ENCODE data around the gene APMAP.
"Not testable (repeated sequence)": the region's sequence is repeated elsewhere in the genome, so short reads cannot be mapped to it uniquely, and the experiment has no call there.

Gene APMAP

DNA sequence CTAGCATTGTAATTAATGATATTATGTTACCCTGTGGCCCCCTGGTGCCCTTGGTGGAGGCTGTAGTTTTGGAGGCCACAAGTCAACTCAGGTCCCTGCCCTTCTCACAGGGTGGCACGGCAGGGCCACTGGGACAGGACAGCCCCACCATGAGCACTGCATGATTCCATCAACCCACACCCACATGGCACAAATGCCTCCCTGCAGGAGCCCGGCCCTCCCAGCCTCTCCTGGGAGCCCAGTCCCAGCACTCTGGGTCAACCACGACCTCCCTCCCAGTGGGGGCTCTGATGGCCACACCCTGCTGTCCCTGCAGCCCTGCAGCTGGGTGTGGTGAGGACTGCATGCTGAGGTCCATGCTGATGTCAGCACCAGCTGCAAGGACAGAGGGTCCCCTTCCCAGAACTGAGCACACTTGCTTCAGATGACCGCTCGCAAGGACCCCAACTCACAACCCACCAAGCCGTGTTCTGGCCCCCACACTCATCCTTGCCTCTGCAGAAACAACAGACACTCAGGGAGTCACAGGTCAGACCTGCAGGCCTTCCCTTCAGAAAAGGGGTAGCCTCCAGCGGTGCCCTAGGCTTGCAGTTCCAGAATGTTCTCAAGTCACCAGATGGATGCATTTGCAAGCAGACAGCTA, 59.2 kb downstream of the APMAP start:
- peaks cover 0 to 2% of the 10 kb centered on the region in 2 donors for H3K9me3 Mint-ChIP-seq
- DNase-seq (no peak), ATAC-seq (replicated peaks) (no peak)
- H3K27me3 Mint-ChIP-seq: peaks cover 0 to 4% of the 10 kb centered on the region in 2 donors
- no peak overlapping the region for H3K4me3 Mint-ChIP-seq
- no peak overlapping the region for H3K27ac Mint-ChIP-seq
- H3K36me3 Mint-ChIP-seq: peaks cover 0 to 6% of the 10 kb centered on the region in 2 donors
- peaks cover 6 to 25% of the 10 kb centered on the region in 2 donors for H3K4me1 Mint-ChIP-seq

GRCh38 chr20:24931893-24932292, 60.7 kb downstream of the APMAP start:
- not testable (repeated sequence) for DNase-seq; H3K9me3 Mint-ChIP-seq; H3K4me3 Mint-ChIP-seq; H3K27ac Mint-ChIP-seq; H3K36me3 Mint-ChIP-seq; ATAC-seq (replicated peaks); H3K27me3 Mint-ChIP-seq
- peaks cover 5 to 20% of the 10 kb centered on the region in 2 donors for H3K4me1 Mint-ChIP-seq

DNA sequence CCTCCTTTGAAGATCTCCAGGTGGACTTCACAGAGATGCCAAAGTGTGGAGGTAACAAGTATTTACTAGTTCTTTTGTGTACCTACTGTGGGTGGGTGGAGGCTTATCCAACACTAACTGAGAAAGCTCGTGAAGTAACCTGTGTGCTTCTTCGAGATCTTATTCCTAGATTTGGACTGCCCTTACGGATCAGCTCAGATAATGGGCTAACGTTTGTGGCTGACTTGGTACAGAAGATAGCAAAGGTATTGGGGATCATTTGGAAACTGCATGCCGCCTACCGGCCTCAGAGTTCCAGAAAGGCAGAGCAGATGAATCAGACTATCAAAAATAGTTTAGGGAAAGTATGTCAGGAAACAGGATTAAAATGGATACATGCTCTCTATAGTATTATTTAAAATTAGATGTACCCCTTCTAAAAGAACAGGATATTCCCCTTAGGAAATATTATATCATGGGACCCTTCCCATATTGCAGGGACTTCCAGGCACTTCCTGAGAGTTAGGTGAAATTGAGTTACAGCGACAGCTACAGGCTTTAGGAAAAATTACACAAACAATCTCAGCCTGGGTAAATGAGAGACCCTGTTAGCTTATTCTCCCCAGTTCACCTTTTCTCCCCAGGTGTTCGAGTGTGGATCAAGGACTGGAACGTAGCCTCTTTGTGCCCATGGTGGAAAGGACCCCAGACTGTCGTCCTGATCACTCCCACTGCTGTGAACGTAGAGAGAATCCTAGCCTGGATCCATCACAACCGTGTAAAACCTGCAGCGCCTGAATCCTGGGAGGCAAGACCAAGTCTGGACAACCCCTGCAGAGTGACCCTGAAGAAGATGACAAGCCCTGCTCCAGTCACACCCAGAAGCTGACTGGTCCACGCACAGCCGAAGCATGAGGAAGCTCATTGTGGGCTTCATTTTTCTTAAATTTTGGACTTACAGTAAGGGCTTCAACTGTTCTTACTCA, 61.5 kb downstream of the APMAP start:
- H3K4me1 Mint-ChIP-seq: peaks cover 5 to 20% of the 10 kb centered on the region in 2 donors
- ATAC-seq (replicated peaks); H3K27me3 Mint-ChIP-seq; H3K27ac Mint-ChIP-seq; H3K9me3 Mint-ChIP-seq; H3K4me3 Mint-ChIP-seq; DNase-seq; H3K36me3 Mint-ChIP-seq: not testable (repeated sequence)

GRCh38 chr20:24929867-24930723, 62.5 kb downstream of the APMAP start:
- ATAC-seq (replicated peaks); H3K36me3 Mint-ChIP-seq; H3K27me3 Mint-ChIP-seq; DNase-seq; H3K27ac Mint-ChIP-seq; H3K4me3 Mint-ChIP-seq; H3K9me3 Mint-ChIP-seq: not testable (repeated sequence)
- peaks cover 5 to 20% of the 10 kb centered on the region in 2 donors for H3K4me1 Mint-ChIP-seq

- not testable (repeated sequence) for H3K4me3 Mint-ChIP-seq; H3K9me3 Mint-ChIP-seq; ATAC-seq (replicated peaks); H3K27me3 Mint-ChIP-seq; DNase-seq; H3K27ac Mint-ChIP-seq; H3K36me3 Mint-ChIP-seq
- H3K4me1 Mint-ChIP-seq: peaks cover 5 to 20% of the 10 kb centered on the region in 2 donors
Measured at GRCh38 chr20:24929259-24929658, 63.3 kb downstream of the APMAP start.

GRCh38 chr20:24920706-24921105, 71.8 kb downstream of the APMAP start:
- H3K4me1 Mint-ChIP-seq: peaks cover 8 to 13% of the 10 kb centered on the region in 2 donors
- ATAC-seq (replicated peaks); H3K4me3 Mint-ChIP-seq; DNase-seq; H3K27ac Mint-ChIP-seq; H3K9me3 Mint-ChIP-seq: not testable (repeated sequence)
- H3K36me3 Mint-ChIP-seq: peaks cover 0 to 11% of the 10 kb centered on the region in 2 donors
- H3K27me3 Mint-ChIP-seq: peaks cover 24 to 44% of the 10 kb centered on the region in 2 donors

- not testable (repeated sequence) for H3K9me3 Mint-ChIP-seq; H3K27ac Mint-ChIP-seq; H3K4me3 Mint-ChIP-seq; ATAC-seq (replicated peaks); DNase-seq
- peaks cover 0 to 11% of the 10 kb centered on the region in 2 donors for H3K36me3 Mint-ChIP-seq
- peaks cover 8 to 13% of the 10 kb centered on the region in 2 donors for H3K4me1 Mint-ChIP-seq
- peaks cover 24 to 44% of the 10 kb centered on the region in 2 donors for H3K27me3 Mint-ChIP-seq
Measured at GRCh38 chr20:24919665-24920064, 72.9 kb downstream of the APMAP start.

- peaks cover 0 to 11% of the 10 kb centered on the region in 2 donors for H3K36me3 Mint-ChIP-seq
- H3K9me3 Mint-ChIP-seq: peaks cover 5% of the 10 kb centered on the region in 2 donors
- no peak for DNase-seq
- H3K27me3 Mint-ChIP-seq: peaks cover 24 to 44% of the 10 kb centered on the region in 2 donors
- no peak overlapping the region for H3K27ac Mint-ChIP-seq
- no peak for ATAC-seq (replicated peaks)
- H3K4me1 Mint-ChIP-seq: peaks cover 8 to 13% of the 10 kb centered on the region in 2 donors
- H3K4me3 Mint-ChIP-seq: no peak overlapping the region
Measured at GRCh38 chr20:24918579-24919566, 73.7 kb downstream of the APMAP start.

- peaks cover 29 to 44% of the 10 kb centered on the region in 2 donors for H3K27me3 Mint-ChIP-seq
- H3K9me3 Mint-ChIP-seq: peaks cover 5% of the 10 kb centered on the region in 2 donors
- ATAC-seq (replicated peaks) (peak; percentile 82 to 84), DNase-seq (peak; percentile 23)
- H3K36me3 Mint-ChIP-seq: peaks cover 0 to 10% of the 10 kb centered on the region in 2 donors
- no peak overlapping the region for H3K27ac Mint-ChIP-seq
- H3K4me1 Mint-ChIP-seq: peaks cover 8 to 13% of the 10 kb centered on the region in 2 donors
- no peak overlapping the region for H3K4me3 Mint-ChIP-seq
Measured at GRCh38 chr20:24917797-24918578, 74.6 kb downstream of the APMAP start.

GRCh38 chr20:24917056-24917455, 75.5 kb downstream of the APMAP start:
- Mint-ChIP-seq H3K36me3 (peaks cover 0 to 7% of the 10 kb centered on the region in 2 donors), H3K27ac (no peak overlapping the region), H3K27me3 (peaks cover 32 to 44% of the 10 kb centered on the region in 2 donors), H3K9me3 (peaks cover 5% of the 10 kb centered on the region in 2 donors), H3K4me1 (peaks cover 8 to 13% of the 10 kb centered on the region in 2 donors), H3K4me3 (no peak overlapping the region)
- no peak for ATAC-seq (replicated peaks)
- DNase-seq: no peak

GRCh38 chr20:24916412-24916811, 76.1 kb downstream of the APMAP start:
- ATAC-seq (replicated peaks) (no peak), DNase-seq (no peak)
- no peak overlapping the region for H3K4me3 Mint-ChIP-seq

GRCh38 chr20:24915892-24916291, 76.7 kb downstream of the APMAP start:
- H3K9me3 Mint-ChIP-seq: peaks cover 0 to 2% of the 10 kb centered on the region in 2 donors
- H3K36me3 Mint-ChIP-seq: no peaks in the 10 kb centered on the region
- H3K27ac Mint-ChIP-seq: no peak overlapping the region
- H3K4me3 Mint-ChIP-seq: no peak overlapping the region
- ATAC-seq (replicated peaks): no peak
- peaks cover 8 to 13% of the 10 kb centered on the region in 2 donors for H3K4me1 Mint-ChIP-seq
- H3K27me3 Mint-ChIP-seq: peaks cover 22 to 37% of the 10 kb centered on the region in 2 donors
- no peak for DNase-seq

More at GRCh38 chr20:24916412-24916811, 76.1 kb downstream of the APMAP start:
- Mint-ChIP-seq H3K27me3 (peaks cover 27 to 43% of the 10 kb centered on the region in 2 donors), H3K36me3 (peaks cover 0 to 4% of the 10 kb centered on the region in 2 donors), H3K9me3 (peaks cover 2 to 3% of the 10 kb centered on the region in 2 donors), H3K27ac (no peak overlapping the region), H3K4me1 (peaks cover 8 to 13% of the 10 kb centered on the region in 2 donors)

Data from stimulated activated naive B cell treated with anti-CD40 and anti-IgM and Interleukin-4, amounts not matched to agents 10 μg/mL and 1 μg/mL and 100 μg/mL, for 72 hours (primary cell).